MM.1S (cell line): ENCODE data around the gene POFUT1.
"Not testable (repeated sequence)": the region's sequence is repeated elsewhere in the genome, so short reads cannot be mapped to it uniquely, and the experiment has no call there.

Experiments used
- DNase-seq: peaks from one replicate; pipeline ENCODE4 v3.0.0-alpha.2; 2015
- H2AFZ ChIP-seq: fragments of 300-600 bp; sonication (generic); 2 replicates; pipeline ENCODE4 v1.6.0; 2016; ENCODE audit warnings: antibody characterized with exemption, low read length
- H3F3A ChIP-seq: fragments of 300-600 bp; sonication (generic); 2 replicates; pipeline ENCODE4 v1.6.1; 2016; ENCODE audit warnings: mild to moderate bottlenecking, antibody characterized with exemption, low read length, moderate library complexity, mixed read lengths; ENCODE audit not compliant: insufficient read depth
- H3K27ac ChIP-seq: fragments of 300-600 bp; sonication (generic); 2 replicates; pipeline ENCODE4 v1.5.1; 2016; ENCODE audit warnings: mild to moderate bottlenecking, low read length
- H3K27me3 ChIP-seq: fragments of 300-600 bp; sonication (generic); replicated peaks from 2 replicates; pipeline ENCODE4 v1.6.0; 2016; ENCODE audit warnings: low read length; ENCODE audit not compliant: insufficient read depth
- H3K36me3 ChIP-seq: fragments of 300-600 bp; sonication (generic); replicated peaks from 2 replicates; pipeline ENCODE4 v1.6.1; 2016; ENCODE audit warnings: mild to moderate bottlenecking, low read length, mixed read lengths; ENCODE audit not compliant: insufficient read depth
- H3K4me1 ChIP-seq: fragments of 300-600 bp; sonication (generic); 2 replicates; pipeline ENCODE4 v1.6.1; 2016; ENCODE audit warnings: low read length, mixed read lengths
- H3K4me2 ChIP-seq: fragments of 300-600 bp; sonication (generic); 2 replicates; pipeline ENCODE4 v1.6.0; 2016; ENCODE audit warnings: low read depth, low read length
- H3K4me3 ChIP-seq: fragments of 300-600 bp; sonication (generic); 2 replicates; pipeline ENCODE4 v1.5.1; 2016; ENCODE audit warnings: low read length, mixed read lengths
- H3K79me2 ChIP-seq: fragments of 300-600 bp; sonication (generic); 2 replicates; pipeline ENCODE4 v1.6.1; 2016; ENCODE audit warnings: mixed run types, low read length, mixed read lengths
- H3K9ac ChIP-seq: fragments of 300-600 bp; sonication (generic); 2 replicates; pipeline ENCODE4 v1.6.1; 2016; ENCODE audit warnings: low read length, mixed read lengths
- H3K9me2 ChIP-seq: fragments of 300-600 bp; sonication (generic); replicated peaks from 2 replicates; pipeline ENCODE4 v1.6.1; 2016; ENCODE audit warnings: mild to moderate bottlenecking, low read length, mixed read lengths; ENCODE audit not compliant: insufficient read depth
- H3K9me3 ChIP-seq: fragments of 300-600 bp; sonication (generic); replicated peaks from 2 replicates; pipeline ENCODE4 v1.6.1; 2016; ENCODE audit warnings: mild to moderate bottlenecking, low read length, mixed read lengths; ENCODE audit not compliant: insufficient read depth
- H4K20me1 ChIP-seq: fragments of 300-600 bp; sonication (generic); 2 replicates; pipeline ENCODE4 v1.6.1; 2016; ENCODE audit warnings: mild to moderate bottlenecking, low read length, moderate library complexity, mixed read lengths; ENCODE audit not compliant: insufficient read depth
- EZH2 ChIP-seq: fragments of 300-600 bp; sonication (generic); optimal IDR thresholded peaks from 2 replicates; pipeline ENCODE3; 2017; ENCODE audit warnings: low read depth, mild to moderate bottlenecking, antibody characterized with exemption, low read length, mixed read lengths
- EZH2phosphoT487 ChIP-seq: fragments of 300-600 bp; sonication (generic); IDR thresholded peaks from 2 replicates; pipeline ENCODE4 v1.6.1; 2018; ENCODE audit warnings: antibody characterized with exemption, low read length
- TF ChIP-seq, protein P1 (sequence below): fragments of 300-600 bp; sonication (generic); IDR thresholded peaks from 2 replicates; pipeline ENCODE4 v1.5.1; 2016; ENCODE audit warnings: antibody characterized with exemption, low read length, mixed read lengths

Gene POFUT1

GRCh38 chr20:32191873-32192272 lies 15.8 kb upstream of the POFUT1 start:
- H3F3A ChIP-seq, result no peaks in the 10 kb centered on the region
- H3K9ac ChIP-seq, result no peak overlapping the region
- H3K4me2 ChIP-seq, result no peak overlapping the region
- DNase-seq, result no peak
- TF ChIP-seq EZH2phosphoT487 (no peak), EZH2 (no peak)
- TF ChIP-seq, protein P1, sequence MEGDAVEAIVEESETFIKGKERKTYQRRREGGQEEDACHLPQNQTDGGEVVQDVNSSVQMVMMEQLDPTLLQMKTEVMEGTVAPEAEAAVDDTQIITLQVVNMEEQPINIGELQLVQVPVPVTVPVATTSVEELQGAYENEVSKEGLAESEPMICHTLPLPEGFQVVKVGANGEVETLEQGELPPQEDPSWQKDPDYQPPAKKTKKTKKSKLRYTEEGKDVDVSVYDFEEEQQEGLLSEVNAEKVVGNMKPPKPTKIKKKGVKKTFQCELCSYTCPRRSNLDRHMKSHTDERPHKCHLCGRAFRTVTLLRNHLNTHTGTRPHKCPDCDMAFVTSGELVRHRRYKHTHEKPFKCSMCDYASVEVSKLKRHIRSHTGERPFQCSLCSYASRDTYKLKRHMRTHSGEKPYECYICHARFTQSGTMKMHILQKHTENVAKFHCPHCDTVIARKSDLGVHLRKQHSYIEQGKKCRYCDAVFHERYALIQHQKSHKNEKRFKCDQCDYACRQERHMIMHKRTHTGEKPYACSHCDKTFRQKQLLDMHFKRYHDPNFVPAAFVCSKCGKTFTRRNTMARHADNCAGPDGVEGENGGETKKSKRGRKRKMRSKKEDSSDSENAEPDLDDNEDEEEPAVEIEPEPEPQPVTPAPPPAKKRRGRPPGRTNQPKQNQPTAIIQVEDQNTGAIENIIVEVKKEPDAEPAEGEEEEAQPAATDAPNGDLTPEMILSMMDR, result no peak
- no peaks in the 10 kb centered on the region for H3K36me3 ChIP-seq
- no peak overlapping the region for H3K4me3 ChIP-seq
- 0 out of 2 replicates have a peak, but pooled peaks cover 4% of the 10 kb centered on the region for H3K79me2 ChIP-seq
- no peak overlapping the region for H3K27ac ChIP-seq
- H3K4me1 ChIP-seq, result no peaks in the 10 kb centered on the region
- no peaks in the 10 kb centered on the region for H3K9me3 ChIP-seq
- H3K9me2 ChIP-seq, result no peaks in the 10 kb centered on the region
- no peaks in the 10 kb centered on the region for H4K20me1 ChIP-seq
- no peaks in the 10 kb centered on the region for H3K27me3 ChIP-seq
- H2AFZ ChIP-seq, result no peak overlapping the region

DNA sequence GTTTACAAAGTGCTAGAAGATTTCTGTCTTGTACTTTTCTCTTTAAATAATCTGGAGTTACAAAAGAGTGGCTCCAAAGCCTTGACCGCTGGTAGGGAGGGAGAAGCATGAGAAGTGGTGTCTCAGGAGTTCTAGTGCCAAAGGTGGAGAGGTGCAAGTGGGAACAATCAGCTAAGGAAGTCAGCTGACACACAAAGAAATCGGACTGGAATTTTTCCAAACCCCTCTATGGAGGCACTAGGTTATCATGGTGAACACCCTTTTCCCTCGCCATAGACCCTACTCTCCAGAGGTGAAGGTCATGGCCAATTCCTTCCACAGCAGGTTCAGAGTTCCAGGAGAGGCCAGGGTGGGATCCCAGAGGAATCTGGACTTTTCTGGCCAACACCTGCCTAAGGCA lies 15.0 kb upstream of the POFUT1 start:
- DNase-seq, result no peak
- H3K4me2 ChIP-seq, result no peak overlapping the region
- no peaks in the 10 kb centered on the region for H3K9me3 ChIP-seq
- peaks cover 2% of the 10 kb centered on the region; the same call in 1 of the 2 replicates for H3K36me3 ChIP-seq
- H3K9me2 ChIP-seq, result no peaks in the 10 kb centered on the region
- H3K27ac ChIP-seq, result no peak overlapping the region
- no peak overlapping the region for H3K4me3 ChIP-seq
- H4K20me1 ChIP-seq, result no peaks in the 10 kb centered on the region
- no peaks in the 10 kb centered on the region for H3K27me3 ChIP-seq
- H3K9ac ChIP-seq, result no peak overlapping the region
- H2AFZ ChIP-seq, result no peak overlapping the region
- no peaks in the 10 kb centered on the region for H3K4me1 ChIP-seq
- H3K79me2 ChIP-seq, result peaks cover 9% of the 10 kb centered on the region; the same call in 1 of the 2 replicates
- TF ChIP-seq, protein P1, result no peak
- TF ChIP-seq EZH2phosphoT487 (no peak), EZH2 (no peak)
- H3F3A ChIP-seq, result no peaks in the 10 kb centered on the region

GRCh38 chr20:32193336-32193735 lies 14.3 kb upstream of the POFUT1 start:
- not testable (repeated sequence) for H3K27me3 ChIP-seq, H3K9me3 ChIP-seq, H3K9me2 ChIP-seq, H3K36me3 ChIP-seq, H4K20me1 ChIP-seq, H3K4me2 ChIP-seq, H3K4me1 ChIP-seq, H3K9ac ChIP-seq, H3K27ac ChIP-seq, H3K4me3 ChIP-seq, H2AFZ ChIP-seq, H3F3A ChIP-seq, DNase-seq
- H3K79me2 ChIP-seq, result peaks cover 14% of the 10 kb centered on the region; the same call in 1 of the 2 replicates

DNA sequence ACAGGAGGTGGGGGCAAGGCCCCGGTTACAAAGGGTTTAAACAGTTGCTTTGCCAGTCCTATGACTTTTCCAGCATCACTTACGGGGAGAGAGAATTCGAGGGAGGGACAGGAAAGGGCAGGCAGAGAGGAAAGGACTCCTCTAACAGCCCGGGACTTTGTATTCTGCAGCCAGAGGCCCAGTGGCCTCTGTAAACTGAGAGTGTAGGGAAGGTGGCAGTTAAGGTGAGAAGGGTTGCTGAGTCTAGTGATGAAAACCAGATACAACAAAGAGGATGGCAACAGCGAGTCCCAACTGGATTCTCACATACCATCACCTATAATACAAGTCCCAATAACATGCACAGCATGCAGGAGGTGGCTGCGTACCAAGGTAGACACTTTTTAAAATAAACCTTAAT lies 13.7 kb upstream of the POFUT1 start:
- Histone ChIP-seq H3K36me3 (peaks cover 6% of the 10 kb centered on the region), H3K79me2 (peaks cover 20% of the 10 kb centered on the region; the same call in 1 of the 2 replicates), H3F3A (no peaks in the 10 kb centered on the region), H3K4me1 (no peaks in the 10 kb centered on the region), H3K9ac (no peak overlapping the region), H3K9me2 (no peaks in the 10 kb centered on the region), H3K27me3 (no peaks in the 10 kb centered on the region), H4K20me1 (no peaks in the 10 kb centered on the region; the same call in 1 of the 2 replicates), H3K27ac (no peak overlapping the region), H3K9me3 (no peaks in the 10 kb centered on the region), H2AFZ (no peak overlapping the region), H3K4me3 (no peak overlapping the region), H3K4me2 (no peak overlapping the region)
- TF ChIP-seq EZH2phosphoT487, result no peak
- no peak for TF ChIP-seq EZH2
- TF ChIP-seq, protein P1, result no peak
- DNase-seq, result no peak
